NCI-H748 treated with DMSO at 0.1 percent for 48 hours (cell line): Measurements from ENCODE around the gene PTBP1.

Source experiments
- DNase-seq: peaks from one replicate; lab custom pipeline; 2025; lab: John Stamatoyannopoulos, UW

PTBP1 gene

DNA sequence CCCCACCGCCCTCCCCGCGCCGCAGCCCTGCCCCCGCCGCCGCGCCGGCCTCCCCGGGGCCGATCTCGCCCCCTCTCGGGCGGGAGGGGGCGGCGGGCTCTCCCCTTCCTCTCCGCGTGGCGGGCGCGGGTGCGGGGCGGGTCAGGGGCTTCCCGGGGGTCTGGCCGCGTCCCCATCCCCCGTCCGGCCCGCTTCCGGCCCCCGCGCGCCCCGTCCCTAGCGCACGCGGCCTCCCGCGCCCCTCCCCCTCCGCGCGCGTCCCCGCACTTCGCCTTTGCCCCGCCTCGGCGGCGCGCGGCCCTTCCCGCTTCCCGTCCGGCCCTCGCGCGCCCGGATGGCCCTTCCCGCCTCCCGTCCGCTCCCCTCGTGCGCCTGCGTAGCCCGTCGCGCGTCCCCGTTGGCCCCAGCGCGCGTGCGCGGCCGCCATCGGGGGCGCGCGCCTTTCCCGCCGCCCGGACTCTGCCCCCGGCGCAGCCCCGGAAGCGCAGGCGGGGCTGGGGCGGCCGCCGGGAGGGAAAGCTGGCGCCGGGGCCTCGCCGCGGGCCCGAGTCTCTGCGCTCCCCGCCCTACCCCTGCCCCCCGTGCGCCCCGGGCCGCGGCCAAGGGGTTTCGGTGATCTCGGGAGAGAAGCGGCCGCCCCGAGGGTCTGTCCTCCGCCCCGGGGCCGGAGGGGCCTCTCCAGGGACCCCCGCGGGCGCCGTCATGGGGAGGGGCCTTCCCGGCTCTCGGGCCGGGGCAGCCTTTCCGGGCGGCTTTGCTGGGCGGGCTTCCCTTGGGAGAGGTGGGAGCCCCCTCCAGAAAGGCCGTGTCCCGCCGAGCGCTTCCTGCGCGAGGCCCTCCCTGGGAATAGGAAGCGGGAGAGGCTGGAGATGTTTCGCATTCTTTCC, 519 bp downstream of the PTBP1 start:
- DNase-seq: peak; percentile 57

DNA sequence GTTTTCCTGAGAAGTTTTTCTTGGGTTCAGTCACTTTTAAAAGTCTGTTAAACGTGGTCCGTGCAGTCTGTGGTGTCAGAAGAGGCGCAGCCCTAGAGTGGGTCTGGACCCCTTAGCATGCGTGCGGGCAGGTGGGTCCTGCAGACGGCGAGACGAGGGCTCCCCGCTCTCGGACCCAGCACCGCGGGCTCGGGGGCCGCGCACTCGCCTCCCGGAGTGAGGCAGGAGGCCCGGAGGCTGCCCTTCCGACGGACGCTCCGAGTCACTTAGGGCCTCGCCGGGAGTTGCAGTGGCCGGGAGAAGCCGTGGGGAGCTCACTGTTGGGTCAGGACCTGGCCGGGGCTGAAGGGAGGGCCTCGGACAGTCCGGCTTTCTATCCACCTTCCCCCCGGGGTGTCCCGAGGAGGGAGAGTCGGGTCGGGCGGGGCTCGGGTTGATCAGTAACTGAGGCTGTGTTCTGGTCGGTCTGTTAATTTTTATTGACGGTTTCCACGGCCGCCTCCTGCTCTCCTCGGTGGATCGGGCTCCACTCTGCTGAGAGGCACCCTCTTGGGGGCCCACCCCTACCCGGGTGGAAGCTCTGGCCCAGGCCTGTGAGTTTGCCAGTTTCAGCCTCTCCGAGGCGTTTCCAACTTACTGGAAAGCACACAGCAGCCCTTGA, 1.3 kb downstream of the PTBP1 start:
- DNase-seq: no peak

DNA sequence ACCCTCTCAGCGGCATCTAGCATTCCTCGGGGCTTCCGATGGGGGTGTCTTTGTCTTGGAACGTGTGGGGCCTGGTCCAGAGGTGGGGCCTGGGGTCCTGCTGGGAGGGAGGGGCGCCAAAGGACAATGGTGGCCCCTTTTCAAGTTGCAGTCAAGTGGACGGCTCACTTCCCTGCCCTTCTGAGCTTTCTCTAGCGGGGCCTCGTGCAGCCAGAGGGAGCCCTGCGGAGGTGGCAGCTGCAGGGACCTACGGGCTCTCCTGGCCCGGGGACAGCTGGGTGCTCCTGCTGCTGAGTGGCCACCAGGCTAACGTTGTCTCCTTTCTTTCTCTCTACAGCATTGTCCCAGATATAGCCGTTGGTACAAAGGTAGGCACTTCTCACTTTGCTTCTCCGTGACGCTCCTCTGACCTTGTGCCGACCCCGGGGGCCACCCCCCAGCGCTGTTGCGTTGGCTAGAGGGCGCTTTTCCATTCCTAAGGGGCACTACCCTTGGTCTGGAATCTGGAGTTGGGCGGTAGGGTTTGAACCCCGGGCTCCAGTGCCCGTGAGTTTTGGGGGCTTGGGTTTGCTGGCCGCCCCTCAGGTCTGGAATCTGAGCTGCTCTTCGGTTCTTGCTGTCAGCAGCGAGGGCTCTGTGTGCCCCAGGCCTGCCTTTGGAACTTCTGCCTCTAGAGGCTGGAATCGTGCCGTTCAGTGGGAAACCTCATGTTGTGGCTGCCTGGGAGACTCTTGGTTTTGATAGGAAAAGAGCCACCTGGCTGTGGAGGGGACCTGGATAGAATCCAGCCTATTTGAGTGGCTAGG, 2.0 kb downstream of the PTBP1 start:
- DNase-seq: no peak

DNA sequence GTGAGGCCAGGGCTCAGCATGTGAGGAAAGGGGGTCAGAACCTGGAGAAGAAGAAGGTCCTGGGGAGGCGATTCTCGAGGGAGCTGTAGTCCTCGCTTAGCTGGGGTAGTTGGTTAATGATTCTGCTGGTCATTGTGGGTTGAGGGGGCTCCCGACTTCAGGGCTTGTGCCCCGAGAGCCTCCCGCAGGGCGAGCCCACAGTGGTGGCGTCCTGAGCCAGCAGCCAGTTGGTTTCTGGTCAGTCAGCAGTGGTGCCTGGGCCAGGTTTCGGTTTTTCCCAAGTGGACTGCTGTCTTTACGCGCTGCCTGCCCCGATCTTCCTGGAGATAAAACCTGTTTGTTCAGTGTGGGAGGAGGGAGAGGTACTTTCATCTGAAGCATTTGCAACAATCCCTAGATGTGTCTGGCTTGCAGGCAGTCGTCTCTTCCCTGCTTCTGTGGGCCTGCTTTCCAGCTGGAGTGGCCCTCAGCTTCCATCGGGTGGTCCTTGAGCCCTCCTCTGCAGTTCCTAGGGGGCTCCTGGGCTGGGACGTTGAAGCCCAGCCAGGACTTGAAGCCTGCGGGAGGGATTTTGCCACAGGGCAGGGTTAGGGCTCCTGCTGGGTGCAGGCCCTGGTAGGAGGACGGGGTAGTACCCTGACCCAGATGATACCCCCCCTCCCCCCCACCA, 3.2 kb downstream of the PTBP1 start:
- no peak for DNase-seq

DNA sequence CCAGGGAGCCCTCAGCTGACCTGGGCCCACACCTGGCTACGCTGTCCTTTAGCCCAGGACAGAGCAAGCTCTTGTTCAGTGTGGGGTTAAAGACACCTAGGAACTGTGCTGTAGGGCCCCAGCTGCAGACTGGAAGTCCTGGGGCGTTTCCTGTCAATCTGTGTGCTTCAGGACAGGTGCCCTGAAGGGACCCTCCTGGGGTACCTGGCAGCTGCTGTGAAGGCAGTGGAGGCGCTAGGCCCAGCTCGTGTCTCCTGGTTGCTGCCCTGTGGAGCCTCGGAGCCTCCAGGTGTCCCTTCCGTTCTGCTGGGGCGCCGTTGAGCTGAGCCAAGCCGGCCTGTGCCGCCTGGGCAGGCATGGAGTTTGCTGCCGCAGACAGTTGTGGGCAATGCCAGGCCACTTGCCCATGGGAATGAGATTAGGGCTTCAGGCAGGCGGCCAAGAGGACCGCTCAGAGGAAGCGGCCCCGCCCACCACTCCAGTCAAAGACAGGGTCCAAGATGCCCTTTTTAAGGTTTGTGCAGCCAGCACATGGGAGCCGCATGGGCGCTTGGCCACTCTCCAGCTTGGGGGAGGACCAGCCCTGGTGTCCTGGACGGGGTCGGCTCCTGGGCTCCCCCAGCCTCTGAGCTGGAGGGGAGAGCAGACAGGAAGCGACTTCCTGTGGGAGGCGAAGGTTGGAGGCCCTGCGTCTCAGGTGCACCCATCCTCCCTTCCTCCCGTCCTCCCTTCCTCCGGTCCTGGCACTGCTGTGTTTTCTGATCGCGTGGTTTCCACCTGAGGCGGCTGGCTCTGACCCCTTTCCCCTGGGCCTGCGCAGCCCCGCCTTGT, 4.0 kb downstream of the PTBP1 start:
- DNase-seq: no peak

DNA sequence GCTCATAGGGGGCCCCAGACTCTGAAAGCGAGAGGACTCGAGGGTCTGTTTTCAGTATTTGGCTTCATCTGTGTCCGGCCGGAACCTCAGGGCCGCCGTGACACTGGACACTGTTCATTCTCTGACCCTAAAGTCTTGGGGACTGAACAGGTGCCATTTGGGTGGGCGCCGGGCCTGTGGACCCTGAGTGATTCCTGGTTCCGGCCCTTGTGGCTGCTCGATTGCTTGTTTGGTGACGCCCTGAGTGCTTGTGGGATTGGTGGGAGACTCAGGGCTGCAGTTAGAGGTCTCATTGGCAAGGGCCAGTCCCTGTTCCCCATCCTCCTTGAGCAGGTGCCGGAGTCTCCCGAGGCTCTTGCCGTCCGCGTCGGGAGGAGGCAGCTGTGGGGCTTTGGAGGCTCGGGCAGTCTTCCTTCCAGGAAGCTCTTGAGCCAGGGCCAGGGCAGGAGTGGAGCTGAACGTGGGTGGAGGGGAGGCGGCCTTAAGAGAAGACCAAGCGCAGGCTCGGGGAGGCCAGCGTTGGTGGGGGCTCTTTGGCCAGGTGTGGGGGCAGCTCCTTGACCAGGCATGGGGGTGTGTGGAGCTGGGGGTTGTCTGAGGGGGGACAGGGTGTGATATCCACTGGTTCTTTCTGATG, 4.7 kb downstream of the PTBP1 start:
- DNase-seq: no peak

DNA sequence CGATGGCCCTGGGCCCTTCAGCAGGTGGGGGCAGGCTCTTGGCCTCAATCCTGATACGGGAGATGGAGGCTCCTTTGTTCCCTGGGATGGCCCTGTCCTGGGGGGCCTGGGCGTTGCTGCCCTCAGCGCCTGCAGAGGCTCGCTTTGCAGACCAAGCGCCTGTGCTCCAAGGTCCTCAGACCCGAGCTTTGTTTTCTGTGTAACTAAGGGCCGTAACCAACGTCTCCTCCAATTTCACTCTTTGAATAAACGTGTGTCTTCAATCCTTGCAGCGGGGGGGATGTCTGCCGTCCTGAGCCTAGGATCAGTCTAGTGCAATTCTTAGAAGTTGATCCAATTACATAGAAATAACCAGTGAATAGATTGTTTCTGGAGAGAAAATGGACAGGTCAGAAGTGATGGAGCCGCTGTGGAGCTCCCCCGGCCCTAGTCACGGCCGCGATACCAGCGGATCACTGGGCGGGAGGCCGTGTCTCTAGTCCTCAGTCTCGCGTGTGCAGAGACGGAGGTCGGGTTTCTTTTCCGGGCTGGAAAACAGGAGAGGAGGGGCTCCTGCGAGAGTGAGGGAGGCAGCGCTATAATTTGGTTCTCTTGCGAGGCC, 5.3 kb downstream of the PTBP1 start:
- DNase-seq: no peak

DNA sequence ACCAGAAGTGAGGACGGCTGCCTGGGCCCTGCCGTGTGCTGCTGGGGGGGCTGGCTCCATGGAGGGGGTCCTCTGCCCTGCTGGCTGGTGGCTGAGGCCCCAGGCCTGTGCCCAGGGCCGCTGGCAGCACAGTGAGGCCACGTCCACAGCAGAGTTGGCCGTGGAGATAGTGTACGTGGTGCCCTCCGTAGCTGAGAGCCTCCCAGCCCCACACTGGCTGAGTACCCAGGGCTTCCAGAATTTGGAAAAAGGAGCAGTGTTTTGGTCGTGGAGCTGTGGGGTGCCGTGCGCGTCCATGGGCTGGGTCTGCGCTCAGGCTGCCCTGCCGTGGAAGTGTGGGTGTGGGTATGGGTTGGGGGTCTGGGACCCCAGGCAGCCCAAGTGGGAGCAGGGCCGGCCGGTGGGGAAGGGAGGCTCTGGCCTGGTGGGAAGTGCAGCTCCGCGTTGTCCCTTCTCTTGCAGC, 5.9 kb downstream of the PTBP1 start:
- DNase-seq: no peak

DNA sequence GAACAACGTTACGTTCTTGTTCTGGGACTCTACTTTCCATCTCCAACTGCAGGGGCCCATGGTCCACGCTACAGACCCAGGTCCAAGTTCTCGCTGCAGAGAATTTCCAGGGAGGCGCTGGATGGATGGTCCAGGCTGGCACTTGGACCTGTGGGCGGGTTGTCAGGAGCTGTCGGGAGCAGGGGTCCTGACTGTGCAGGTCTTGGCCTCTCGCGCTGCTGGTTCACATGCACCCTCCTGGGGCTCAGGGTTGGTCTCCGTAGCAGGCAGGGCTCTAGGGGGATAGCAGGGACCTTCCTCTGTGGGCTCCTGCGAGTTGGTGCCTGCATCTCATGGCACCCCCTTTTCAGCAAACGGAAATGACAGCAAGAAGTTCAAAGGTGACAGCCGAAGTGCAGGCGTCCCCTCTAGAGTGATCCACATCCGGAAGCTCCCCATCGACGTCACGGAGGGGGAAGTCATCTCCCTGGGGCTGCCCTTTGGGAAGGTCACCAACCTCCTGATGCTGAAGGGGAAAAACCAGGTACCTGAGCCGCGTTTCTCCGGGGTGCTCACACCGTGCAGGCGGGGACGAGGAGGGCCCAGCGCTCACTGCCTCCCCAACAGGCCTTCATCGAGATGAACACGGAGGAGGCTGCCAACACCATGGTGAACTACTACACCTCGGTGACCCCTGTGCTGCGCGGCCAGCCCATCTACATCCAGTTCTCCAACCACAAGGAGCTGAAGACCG, 6.6 kb downstream of the PTBP1 start:
- no peak for DNase-seq

DNA sequence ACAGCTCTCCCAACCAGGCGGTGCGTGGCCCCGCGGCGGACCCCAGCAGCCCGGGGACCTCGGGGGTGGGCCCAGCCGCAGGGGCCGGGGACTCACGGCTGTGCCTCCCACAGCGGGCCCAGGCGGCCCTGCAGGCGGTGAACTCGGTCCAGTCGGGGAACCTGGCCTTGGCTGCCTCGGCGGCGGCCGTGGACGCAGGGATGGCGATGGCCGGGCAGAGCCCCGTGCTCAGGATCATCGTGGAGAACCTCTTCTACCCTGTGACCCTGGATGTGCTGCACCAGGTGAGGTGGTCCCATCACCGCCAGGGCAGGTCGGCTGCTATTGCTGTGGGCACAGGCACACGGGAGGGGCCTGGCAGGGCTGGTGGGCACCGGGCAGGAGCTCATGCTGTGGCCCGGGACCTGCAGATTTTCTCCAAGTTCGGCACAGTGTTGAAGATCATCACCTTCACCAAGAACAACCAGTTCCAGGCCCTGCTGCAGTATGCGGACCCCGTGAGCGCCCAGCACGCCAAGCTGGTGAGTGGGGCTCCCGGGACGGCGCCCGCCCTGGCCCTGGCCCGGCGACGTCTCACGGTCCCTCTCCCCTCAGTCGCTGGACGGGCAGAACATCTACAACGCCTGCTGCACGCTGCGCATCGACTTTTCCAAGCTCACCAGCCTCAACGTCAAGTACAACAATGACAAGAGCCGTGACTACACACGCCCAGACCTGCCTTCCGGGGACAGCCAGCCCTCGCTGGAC, 7.3 kb downstream of the PTBP1 start:
- DNase-seq: no peak

DNA sequence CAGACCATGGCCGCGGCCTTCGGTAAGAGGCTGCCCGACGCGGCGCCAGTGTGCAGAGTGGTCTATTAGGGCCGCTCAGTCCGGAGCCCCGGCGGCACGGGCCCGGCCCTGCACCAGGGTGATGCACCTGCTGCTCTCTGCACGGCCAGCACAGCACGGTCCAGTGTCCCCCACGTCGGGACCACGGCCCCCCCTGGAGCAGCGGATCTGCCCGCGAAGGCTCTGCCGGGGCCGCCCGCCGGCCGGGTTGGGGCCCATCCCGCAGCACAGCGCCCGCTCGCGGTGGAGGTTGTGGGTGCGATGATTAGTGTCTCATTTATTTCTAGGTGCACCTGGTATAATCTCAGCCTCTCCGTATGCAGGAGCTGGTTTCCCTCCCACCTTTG, 7.9 kb downstream of the PTBP1 start:
- DNase-seq: no peak

DNA sequence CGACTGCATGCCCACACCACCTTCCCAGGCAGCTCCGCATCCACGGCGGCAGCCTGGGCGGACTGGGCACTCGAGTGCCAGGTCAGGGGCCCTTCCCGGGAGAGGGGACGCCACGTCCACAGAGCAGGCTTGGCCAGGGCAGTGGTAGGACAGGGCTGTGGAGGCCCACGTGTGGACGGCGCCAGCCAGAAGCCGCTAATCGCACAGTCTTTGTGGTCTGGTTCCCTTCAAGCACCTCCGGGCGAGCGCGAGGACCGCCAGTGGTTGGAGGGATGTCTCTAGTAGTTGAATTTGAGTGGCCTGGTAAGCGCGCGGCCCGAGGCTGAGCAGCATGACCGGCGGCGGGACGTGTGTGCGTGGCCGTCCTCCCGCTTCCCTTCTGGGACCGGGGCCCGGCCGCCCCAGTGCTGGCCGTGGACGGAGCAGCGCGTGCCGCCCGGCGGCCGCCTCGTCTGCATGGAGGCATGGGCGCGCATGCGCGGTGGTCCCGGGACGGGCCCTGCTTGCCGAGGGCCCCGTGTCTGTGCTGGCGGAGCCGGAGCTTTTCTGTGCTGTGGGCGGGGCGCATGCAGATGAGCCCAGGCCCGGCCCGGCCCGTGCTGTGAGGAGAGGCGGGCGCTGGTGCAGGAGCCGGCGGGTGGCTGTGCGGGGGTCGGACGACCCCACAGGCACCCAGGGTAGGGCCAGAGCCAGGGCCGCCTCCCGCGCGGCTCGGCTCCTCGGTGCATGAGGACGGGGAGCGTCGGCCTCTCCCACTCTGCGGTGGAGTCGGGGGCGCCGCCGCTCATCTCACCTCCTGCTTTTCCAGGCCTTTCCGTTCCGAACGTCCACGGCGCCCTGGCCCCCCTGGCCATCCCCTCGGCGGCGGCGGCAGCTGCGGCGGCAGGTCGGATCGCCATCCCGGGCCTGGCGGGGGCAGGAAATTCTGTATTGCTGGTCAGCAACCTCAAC, 8.6 kb downstream of the PTBP1 start:
- DNase-seq: no peak

DNA sequence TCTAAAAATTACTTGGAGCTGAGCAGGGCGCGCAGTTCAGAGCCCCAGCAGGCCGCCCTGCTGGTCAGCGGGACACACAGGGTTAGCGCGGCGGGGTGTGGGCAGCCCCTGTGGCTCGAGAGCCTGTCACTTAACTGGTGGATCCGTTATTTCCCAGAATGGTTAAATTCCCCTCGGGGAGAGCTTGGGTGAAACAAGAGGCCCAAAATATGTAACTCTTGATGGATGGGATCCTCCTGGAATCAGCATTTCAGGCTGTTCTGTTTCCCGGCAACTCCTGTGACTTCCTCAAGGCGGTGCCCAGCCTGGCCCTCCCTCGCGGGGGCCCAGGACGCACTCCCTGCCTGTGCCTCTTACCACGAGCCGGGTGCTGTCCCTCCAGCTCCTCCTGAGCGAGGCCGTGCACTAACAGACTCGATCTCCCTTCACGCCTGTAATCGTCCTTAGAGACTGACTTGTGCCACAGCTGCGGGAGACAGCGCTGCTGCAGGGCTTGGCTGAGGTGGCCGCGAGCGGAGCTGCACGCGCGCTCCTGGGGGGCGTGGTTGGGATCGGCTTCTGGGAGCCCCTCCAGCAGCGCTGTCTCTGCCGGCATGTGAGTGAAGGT, 9.7 kb downstream of the PTBP1 start:
- DNase-seq: no peak

DNA sequence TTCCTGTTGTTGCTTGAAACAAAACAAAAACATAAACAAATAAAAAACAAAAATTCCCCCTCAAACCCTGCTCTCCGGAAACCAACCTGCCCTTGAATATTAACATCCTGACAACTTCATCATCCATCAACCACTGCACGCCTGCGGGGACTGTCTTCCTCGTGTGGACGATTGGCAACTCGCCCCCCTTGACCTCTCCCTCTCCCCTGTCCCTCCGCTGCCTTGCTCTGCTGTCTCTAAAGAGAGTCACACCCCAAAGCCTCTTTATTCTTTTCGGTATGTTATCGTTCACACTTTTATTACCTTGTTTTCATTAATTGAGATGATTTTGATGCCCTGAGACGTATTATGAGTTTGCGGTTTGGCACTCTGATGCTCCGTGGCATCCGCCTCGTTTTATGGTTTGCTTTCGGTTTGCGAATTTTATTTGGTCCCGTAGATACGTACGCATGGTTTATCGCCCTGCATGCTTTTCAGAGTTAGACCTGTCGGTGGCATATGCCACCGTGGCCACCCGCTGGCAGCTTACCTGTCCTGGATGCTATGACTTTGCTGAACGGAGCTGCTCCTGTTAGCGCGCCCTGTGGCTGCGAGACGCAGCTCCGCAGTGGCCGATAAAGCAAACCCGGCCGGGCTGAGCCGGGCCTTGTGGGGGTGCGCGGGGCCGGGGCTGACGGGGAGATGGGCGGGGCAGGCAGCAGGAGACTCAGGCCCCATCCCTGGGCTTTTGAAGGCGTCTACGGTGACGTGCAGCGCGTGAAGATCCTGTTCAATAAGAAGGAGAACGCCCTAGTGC, 10.6 kb downstream of the PTBP1 start:
- no peak for DNase-seq

DNA sequence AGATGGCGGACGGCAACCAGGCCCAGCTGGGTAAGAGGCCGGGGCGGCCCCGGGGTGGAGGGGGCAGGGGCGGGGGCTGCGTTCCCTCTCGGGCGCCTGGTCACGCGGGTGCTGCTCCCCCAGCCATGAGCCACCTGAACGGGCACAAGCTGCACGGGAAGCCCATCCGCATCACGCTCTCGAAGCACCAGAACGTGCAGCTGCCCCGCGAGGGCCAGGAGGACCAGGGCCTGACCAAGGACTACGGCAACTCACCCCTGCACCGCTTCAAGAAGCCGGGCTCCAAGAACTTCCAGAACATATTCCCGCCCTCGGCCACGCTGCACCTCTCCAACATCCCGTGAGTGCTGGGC, 11.1 kb downstream of the PTBP1 start:
- DNase-seq: no peak

DNA sequence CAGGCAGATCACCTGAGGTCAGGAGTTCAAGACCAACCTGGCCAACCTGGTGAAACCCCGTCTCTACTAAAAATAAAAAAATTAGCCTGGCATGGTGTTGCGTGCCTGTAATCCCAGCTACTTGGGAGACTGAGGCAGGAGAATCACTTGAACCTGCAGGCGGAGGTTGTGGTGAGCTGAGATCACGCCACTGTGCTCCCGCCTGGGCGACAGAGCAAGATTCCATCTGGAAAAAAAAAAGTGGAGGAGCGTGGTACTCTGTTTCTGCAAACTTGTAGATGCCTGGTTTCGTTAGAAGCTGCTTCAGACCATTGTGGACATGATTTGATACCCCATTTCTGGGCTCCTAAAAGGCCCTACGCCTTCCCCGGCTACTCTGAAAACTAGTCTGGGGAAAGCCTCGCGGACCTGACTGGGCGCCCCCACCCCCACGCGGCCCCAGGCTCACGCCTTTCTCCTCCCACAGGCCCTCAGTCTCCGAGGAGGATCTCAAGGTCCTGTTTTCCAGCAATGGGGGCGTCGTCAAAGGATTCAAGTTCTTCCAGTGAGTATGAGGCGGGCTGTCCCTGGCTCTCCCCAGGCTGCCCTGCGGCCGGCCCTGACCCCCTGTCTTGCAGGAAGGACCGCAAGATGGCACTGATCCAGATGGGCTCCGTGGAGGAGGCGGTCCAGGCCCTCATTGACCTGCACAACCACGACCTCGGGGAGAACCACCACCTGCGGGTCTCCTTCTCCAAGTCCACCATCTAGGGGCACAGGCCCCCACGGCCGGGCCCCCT, 13.0 kb downstream of the PTBP1 start:
- DNase-seq: no peak
